ENCODE measurements around the gene GOLGA3. TPM values are rescaled to one million over a fixed set of nuclear protein-coding genes. Genes with fewer than 3 reads are reported as not detected.
"Not testable (repeated sequence)": the region's sequence is repeated elsewhere in the genome, so short reads cannot be mapped to it uniquely, and the experiment has no call there.

The GOLGA3 gene
- total RNA-seq, 1 experiment from 2014 or later: 96.0 TPM

DNA sequence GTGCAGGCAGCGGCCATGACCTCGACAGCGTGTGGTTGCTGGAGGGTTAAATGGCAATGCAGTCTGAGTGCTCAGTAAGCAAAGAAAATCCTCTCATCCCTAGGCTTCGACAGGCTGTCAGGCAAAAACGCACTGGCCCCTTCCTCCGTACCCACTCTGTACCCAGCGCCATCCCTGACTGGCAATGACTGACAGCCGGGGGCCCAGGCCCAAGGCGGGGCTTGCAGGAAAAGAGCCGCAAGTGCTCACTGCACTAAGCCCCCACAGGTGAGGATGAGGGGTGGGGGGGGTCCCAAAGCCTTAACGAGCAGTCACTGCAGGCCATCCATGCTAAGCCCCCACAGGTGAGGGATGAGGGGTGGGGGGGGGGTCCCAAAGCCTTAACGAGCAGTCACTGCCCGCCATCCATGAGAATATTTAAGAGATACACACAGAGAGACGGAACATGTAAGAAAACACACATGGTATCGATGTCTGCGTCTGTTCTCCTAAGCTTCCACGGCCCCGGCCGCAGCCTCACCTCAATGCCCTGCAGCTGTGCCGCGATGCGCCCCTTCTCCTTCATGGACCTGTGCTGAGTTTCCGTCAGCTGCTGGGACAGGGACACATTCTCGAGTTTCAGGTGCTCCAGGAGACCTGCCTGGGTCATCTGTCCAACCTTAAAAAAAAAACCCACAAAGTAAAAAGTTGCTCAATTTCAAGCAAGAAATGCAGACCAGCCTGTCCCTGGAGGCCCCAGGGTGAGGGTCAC lies 30.7 kb downstream of the GOLGA3 start:
- no peaks in the 10 kb centered on the region for H3K9me3 ChIP-seq
- H3K27me3 ChIP-seq: no peaks in the 10 kb centered on the region
- peaks cover 80% of the 10 kb centered on the region for H3K36me3 ChIP-seq
- no peak overlapping the region for H3K4me3 ChIP-seq
- DNase-seq: no peak

GRCh38 chr12:132795847-132796246 lies 32.8 kb downstream of the GOLGA3 start:
- Histone ChIP-seq H3K4me3 (no peak overlapping the region), H3K36me3 (peaks cover 68% of the 10 kb centered on the region), H3K27me3 (no peaks in the 10 kb centered on the region), H3K9me3 (no peaks in the 10 kb centered on the region)
- no peak for DNase-seq

DNA sequence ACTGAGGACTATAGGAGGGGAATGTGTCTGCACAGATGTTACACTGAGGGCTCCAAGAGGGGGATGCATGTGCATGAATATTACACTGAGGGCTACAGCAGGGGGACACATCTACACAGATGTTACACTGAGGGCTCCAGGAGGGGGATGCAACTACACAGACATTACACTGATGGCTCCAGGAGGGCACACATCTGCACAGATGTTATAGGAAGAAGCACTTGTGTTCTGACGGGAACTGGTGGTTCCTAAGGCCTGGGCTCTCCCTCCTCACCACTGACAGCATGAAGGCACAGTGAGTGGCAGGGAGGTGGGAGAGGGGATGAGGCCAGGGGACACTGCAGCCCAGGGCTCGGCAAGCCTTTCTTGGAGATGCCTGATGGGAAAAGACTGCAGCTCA lies 36.7 kb downstream of the GOLGA3 start:
- peaks cover 67% of the 10 kb centered on the region for H3K36me3 ChIP-seq
- H3K27me3 ChIP-seq, DNase-seq, H3K9me3 ChIP-seq, H3K4me3 ChIP-seq: not testable (repeated sequence)

DNA sequence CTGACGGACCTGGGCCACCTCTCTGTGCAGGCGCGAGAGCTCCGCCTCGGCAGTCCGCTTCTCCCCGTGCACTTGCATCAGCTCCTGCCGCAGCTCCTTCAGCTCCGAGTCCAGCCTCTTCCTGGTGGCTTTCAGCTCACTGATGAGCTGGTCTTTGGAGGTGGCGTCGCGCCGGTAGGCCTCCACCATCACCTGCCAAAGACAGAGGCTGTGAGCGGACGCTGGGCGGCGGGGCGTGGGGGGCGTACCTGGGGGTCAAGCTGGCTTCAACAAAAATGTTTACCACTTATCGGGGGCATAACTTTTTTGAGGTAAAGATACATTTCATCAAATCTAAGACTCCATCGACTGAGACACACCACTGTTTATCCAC lies 39.6 kb downstream of the GOLGA3 start:
- Histone ChIP-seq H3K27me3 (no peaks in the 10 kb centered on the region), H3K36me3 (peaks cover 67% of the 10 kb centered on the region), H3K4me3 (no peak overlapping the region), H3K9me3 (no peaks in the 10 kb centered on the region)
- no peak for DNase-seq

- DNase-seq: no peak
- no peaks in the 10 kb centered on the region for H3K9me3 ChIP-seq
- H3K27me3 ChIP-seq: no peaks in the 10 kb centered on the region
- no peak overlapping the region for H3K4me3 ChIP-seq
- peaks cover 67% of the 10 kb centered on the region for H3K36me3 ChIP-seq
Observed at GRCh38 chr12:132788375-132789098, 40.1 kb downstream of the GOLGA3 start.

- H3K36me3 ChIP-seq: peaks cover 72% of the 10 kb centered on the region
- no peak for DNase-seq
- H3K9me3 ChIP-seq: no peaks in the 10 kb centered on the region
- no peaks in the 10 kb centered on the region for H3K27me3 ChIP-seq
- H3K4me3 ChIP-seq: no peak overlapping the region
Observed at GRCh38 chr12:132787877-132788276, 40.8 kb downstream of the GOLGA3 start.

DNA sequence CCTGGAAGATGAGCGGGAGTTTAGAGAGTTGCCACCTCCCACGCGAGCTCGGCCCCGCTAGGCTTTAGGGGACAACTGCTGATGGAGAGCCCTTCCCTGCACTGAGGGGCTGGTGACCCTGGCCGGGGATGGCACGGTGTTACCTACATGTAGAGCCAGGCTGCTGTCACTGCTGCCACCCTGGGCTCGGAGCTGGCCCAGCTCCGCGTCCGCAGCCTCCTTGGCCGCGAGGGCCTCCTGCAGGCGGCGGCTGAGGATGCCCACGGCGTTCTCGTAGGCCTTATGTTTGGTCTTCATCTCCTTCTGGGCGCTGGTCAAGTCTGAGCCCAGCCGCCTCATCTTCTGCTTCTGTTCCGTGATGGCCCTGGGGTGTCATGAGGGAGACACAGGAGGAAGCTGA lies 42.5 kb downstream of the GOLGA3 start:
- Histone ChIP-seq H3K36me3 (peaks cover 84% of the 10 kb centered on the region), H3K27me3 (no peaks in the 10 kb centered on the region), H3K4me3 (no peak overlapping the region), H3K9me3 (no peaks in the 10 kb centered on the region)
- DNase-seq: no peak

DNA sequence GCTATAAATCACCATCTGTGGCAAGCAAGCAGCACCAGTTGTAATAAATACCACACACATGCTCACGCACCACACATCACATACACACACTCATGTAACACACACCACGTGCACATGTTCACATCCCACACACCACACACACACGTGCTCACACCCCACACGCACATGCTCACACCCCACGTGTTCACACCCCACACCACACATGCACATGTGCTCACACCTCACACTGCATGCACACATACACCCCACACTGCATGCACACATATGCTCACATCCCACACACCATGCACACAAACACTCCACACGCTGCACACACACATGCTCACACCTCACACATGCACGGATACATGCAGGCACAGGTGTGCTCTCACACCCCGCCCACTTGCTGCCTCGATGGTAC lies 44.1 kb downstream of the GOLGA3 start:
- no peak for DNase-seq
- no peaks in the 10 kb centered on the region for H3K9me3 ChIP-seq
- no peaks in the 10 kb centered on the region for H3K27me3 ChIP-seq
- peaks cover 82% of the 10 kb centered on the region for H3K36me3 ChIP-seq
- H3K4me3 ChIP-seq: no peak overlapping the region

- Histone ChIP-seq H3K4me3 (no peak overlapping the region), H3K36me3 (peaks cover 82% of the 10 kb centered on the region), H3K9me3 (no peaks in the 10 kb centered on the region), H3K27me3 (no peaks in the 10 kb centered on the region)
- no peak for DNase-seq
Observed at GRCh38 chr12:132783917-132784531, 44.6 kb downstream of the GOLGA3 start.

GRCh38 chr12:132781938-132782337 lies 46.7 kb downstream of the GOLGA3 start:
- DNase-seq: no peak
- peaks cover 89% of the 10 kb centered on the region for H3K36me3 ChIP-seq
- no peaks in the 10 kb centered on the region for H3K27me3 ChIP-seq
- no peak overlapping the region for H3K4me3 ChIP-seq
- H3K9me3 ChIP-seq: no peaks in the 10 kb centered on the region

DNA sequence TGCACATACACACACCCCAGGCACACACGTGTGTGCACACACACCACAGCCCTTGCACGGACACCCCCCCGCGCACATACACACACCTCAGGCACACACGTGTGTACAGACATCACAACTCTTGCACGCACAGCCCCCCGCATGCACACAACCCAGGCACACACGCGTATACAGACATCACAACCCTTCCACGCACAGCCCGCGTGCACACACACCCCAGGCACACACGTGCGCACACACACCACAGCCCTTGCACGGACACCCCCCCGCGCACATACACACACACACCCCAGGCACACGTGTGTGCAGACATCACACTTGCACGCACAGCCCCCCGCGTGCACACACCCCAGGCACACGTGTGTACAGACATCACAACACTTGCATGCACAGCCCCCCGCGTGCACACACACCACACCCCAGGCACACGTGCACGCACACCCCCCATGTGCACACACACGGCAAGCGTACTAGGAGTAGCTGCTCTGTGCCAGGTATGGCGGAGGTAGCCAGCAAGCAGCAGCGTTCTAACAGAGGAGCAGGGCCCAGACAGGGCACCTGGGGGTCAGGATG lies 48.8 kb downstream of the GOLGA3 start:
- no peak overlapping the region for H3K4me3 ChIP-seq
- DNase-seq: no peak
- H3K9me3 ChIP-seq: no peaks in the 10 kb centered on the region
- H3K27me3 ChIP-seq: no peaks in the 10 kb centered on the region
- peaks cover 85% of the 10 kb centered on the region for H3K36me3 ChIP-seq

- no peak overlapping the region for H3K4me3 ChIP-seq
Observed at GRCh38 chr12:132777614-132778013, 51.1 kb downstream of the GOLGA3 start.

DNA sequence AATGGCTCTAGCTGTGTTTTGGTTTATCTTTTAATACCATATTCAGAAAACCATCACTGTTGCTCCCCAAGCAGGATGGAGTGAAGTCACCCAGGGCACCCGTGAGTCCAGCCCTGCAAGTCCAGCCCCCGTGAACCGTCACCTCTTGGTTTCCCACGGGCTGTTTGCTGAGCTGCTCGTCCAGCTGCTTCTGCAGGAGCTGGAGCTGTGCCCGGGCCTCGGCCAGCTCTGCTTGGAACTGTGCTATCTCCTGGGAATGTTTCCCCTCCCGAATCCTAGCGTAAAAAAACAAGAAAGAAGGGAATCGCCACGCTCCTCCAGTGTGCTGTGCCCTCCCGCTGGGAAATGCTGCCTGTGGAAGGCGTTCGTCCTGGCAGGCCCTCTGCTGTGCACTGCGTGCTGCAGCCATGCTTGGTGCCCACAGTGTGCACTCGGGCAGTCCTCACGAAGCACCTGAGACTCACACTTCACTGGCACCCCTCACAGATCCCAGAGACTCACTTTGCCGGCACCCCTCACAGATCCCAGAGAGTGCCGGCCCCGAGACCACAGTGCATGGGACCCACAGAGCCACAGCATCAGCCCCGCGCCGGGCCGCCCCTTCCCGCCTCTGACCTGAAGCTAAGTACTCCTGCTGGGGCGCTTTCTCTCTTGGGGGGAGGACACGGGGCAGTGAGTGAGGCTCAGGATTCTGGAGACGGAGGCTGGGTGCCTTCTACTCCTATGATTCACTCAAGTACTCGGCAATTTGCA lies 51.7 kb downstream of the GOLGA3 start:
- DNase-seq: no peak
- H3K27me3 ChIP-seq: no peaks in the 10 kb centered on the region
- H3K4me3 ChIP-seq: no peak overlapping the region
- H3K36me3 ChIP-seq: peaks cover 83% of the 10 kb centered on the region
- H3K9me3 ChIP-seq: no peaks in the 10 kb centered on the region

More at GRCh38 chr12:132777614-132778013, 51.1 kb downstream of the GOLGA3 start:
- peaks cover 86% of the 10 kb centered on the region for H3K36me3 ChIP-seq
- no peaks in the 10 kb centered on the region for H3K9me3 ChIP-seq
- no peak for DNase-seq
- H3K27me3 ChIP-seq: no peaks in the 10 kb centered on the region

GRCh38 chr12:132776230-132776625 lies 52.4 kb downstream of the GOLGA3 start:
- H3K36me3 ChIP-seq: peaks cover 83% of the 10 kb centered on the region
- H3K9me3 ChIP-seq: not testable (repeated sequence)

DNA sequence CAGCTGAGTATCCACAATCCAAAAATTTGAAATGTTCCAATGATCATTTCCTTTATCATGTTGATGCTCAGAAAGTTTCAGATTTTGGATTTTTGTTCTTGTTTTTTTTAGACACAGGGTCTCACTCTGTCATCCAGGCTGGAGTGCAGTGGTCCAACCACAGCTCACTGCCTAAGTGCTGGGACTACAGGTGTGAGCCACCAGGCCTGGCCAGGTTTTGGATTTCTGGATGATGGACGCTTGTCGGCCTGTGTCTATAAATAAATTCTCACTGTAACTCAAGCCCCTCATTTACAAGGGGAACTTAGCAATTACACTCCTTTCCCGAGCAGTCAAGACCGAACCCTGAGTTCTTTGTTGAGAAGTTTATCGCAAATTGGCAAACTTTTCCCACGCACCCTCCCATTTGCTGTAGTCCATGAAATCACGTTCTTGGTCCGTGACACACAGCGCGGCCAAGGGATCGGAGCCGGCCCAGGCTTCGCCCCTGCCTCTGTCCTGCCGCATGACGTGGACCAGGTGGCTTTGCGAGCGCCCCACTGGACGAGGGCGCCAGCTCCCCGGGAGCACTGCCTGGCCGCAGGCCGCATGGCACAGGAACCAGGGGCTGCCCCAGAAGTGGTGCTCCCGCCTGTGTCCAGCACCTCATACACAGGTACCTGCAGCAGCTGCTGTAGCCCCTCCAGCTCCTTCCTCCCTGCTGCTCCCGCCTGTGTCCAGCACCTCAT lies 53.0 kb downstream of the GOLGA3 start:
- DNase-seq: no peak
- no peaks in the 10 kb centered on the region for H3K9me3 ChIP-seq

More at GRCh38 chr12:132776230-132776625, 52.4 kb downstream of the GOLGA3 start:
- not testable (repeated sequence) for DNase-seq, H3K27me3 ChIP-seq, H3K4me3 ChIP-seq

GRCh38 chr12:132774646-132775275 lies 53.9 kb downstream of the GOLGA3 start:
- DNase-seq: no peak
- Histone ChIP-seq H3K4me3 (no peak overlapping the region), H3K27me3 (no peaks in the 10 kb centered on the region), H3K36me3 (peaks cover 83% of the 10 kb centered on the region), H3K9me3 (no peaks in the 10 kb centered on the region)

More for the DNA sequence above, 53.0 kb downstream of the GOLGA3 start:
- H3K36me3 ChIP-seq: peaks cover 85% of the 10 kb centered on the region
- no peaks in the 10 kb centered on the region for H3K27me3 ChIP-seq
- H3K4me3 ChIP-seq: no peak overlapping the region
